ENCODE results near the gene ABCB8.
"Not testable (repeated sequence)": the region's sequence is repeated elsewhere in the genome, so short reads cannot be mapped to it uniquely, and the experiment has no call there.

Gene ABCB8

GRCh38 chr7:151035902-151036301 is 7.7 kb downstream of the ABCB8 start:
- no peak for DNase-seq

GRCh38 chr7:151038951-151039849 is 10.9 kb downstream of the ABCB8 start:
- peak; percentile 57 for DNase-seq

GRCh38 chr7:151039850-151040548 is 11.7 kb downstream of the ABCB8 start:
- no peak for DNase-seq

GRCh38 chr7:151040616-151041375 is 12.5 kb downstream of the ABCB8 start:
- DNase-seq = no peak

- not testable (repeated sequence) for DNase-seq
These were observed 15.2 kb downstream of the ABCB8 start for GRCh38 chr7:151043449-151043848.

- no peak for DNase-seq
These were observed 15.7 kb downstream of the ABCB8 start for GRCh38 chr7:151043959-151044358.

DNA sequence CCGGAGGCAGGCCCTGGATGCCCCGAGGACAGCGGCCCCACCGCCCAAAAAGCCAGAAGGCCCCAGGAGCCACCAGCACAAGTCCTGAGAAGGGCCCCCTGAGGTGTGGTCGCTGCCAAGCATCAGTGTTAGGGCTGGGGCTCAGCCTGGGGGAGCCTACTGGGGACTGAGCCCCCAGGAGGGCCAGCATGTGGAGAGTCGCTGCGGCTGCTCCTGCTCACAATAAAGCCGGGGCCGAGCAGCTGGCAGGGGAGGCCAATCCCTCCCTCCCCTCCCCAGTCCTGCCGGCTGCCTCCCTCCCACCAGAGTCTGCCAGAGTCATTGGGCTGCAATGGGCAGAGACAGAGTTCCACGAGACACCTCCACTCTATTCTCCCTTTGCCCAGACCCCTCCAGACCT is 17.0 kb downstream of the ABCB8 start:
- DNase-seq = no peak

DNA sequence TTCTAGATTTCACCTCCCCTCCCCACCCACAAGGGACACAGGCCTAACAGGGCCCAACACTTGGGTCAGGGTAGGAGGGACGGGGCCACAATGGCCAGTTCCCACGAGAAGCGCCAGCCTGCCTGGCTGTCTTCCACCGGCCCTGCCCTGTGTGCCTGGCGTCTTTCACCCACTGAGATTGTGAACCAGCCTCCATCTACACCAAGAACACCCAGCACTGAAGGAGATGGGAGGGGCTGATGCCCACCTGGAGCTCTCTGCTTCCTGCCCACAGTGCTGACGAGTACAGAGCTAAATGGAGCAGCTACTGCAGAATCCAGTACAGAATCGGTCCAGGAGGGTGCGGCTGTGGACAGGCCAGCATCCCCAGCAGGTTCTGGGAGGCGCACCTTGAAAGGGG is 17.7 kb downstream of the ABCB8 start:
- DNase-seq = no peak

GRCh38 chr7:151046603-151047573 is 18.6 kb downstream of the ABCB8 start:
- no peak for DNase-seq

- DNase-seq = no peak
These were observed 19.9 kb downstream of the ABCB8 start, which contains the start of gene ASIC3 for GRCh38 chr7:151047976-151048815. TSS of gene ASIC3 (plus strand) at chr7:151048531. CDS start at chr7:151048886, 355 bp downstream.

- DNase-seq = no peak
These were observed 20.7 kb downstream of the ABCB8 start for GRCh38 chr7:151048911-151049463.

DNA sequence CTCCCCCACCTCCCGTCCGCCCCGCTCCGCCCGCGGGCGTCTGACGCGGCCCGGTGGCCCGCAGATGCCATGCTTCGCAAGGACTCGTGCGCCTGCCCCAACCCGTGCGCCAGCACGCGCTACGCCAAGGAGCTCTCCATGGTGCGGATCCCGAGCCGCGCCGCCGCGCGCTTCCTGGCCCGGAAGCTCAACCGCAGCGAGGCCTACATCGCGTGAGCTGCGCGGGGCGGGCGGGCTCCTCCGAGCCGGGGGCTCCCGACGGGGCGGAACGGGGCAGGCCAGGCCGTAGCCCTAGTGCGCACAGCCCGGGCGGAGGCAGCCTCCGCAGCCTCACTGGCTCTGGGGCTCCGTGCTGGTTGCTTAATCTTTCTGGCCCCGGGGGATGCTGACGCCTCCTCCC is 22.9 kb downstream of the ABCB8 start:
- DNase-seq = peak; percentile 58

DNA sequence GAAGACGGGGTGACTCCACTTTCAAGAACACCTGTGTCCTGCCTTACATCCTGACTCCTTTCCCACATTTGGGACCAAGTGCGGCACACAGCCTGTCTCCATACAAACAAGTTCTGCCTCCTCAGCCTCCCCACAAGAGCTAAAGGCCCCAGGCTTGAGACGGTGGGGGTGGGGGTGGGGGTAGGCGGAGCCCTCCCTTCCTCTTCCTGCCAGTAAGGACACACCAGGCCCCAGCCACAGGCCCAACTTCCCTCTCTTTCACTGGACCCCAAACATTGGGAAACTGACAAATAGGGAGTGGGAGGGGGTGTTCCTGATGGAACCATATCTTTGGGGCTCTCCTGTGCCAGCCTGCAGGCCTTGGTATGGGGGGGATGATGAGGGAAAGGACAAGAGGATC is 24.8 kb downstream of the ABCB8 start:
- no peak for DNase-seq

DNA sequence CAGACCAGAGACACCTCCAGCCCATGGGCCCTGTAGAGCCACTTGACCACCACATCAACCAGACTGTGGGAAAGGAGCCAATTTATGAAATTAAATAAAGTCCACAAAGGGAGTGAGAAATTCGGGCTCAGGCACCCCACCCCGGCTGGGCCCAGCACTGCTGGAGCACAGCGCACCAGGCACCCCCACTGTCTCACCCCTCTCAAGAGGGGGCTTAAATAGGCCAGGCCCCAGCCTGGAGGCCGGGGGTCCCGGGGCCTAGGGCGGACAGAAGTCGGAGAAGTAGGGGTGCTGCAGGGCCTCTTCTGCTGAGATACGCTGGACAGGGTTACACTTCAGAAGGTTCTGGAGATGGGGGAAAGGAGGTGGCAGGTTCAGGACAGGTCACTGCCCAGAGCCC is 25.5 kb downstream of the ABCB8 start:
- no peak for DNase-seq

DNA sequence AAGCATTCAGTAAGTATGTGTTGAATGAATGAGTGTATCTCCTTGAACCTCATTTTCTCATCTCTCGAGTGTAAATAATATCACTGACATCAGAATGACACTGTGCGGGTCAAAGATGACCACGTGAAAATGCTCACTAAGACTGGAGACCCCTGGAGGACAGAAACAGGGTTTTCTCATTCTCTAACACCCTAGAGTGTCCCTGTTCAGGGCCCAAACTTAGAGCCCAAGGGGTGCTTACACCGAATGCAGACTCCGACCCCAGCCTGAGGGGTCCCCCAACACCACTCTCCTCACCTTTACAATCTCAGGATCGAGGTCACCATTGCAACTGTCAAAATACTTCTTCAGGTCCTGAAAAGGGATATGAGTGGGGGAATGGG is 28.0 kb downstream of the ABCB8 start:
- DNase-seq = no peak

DNA sequence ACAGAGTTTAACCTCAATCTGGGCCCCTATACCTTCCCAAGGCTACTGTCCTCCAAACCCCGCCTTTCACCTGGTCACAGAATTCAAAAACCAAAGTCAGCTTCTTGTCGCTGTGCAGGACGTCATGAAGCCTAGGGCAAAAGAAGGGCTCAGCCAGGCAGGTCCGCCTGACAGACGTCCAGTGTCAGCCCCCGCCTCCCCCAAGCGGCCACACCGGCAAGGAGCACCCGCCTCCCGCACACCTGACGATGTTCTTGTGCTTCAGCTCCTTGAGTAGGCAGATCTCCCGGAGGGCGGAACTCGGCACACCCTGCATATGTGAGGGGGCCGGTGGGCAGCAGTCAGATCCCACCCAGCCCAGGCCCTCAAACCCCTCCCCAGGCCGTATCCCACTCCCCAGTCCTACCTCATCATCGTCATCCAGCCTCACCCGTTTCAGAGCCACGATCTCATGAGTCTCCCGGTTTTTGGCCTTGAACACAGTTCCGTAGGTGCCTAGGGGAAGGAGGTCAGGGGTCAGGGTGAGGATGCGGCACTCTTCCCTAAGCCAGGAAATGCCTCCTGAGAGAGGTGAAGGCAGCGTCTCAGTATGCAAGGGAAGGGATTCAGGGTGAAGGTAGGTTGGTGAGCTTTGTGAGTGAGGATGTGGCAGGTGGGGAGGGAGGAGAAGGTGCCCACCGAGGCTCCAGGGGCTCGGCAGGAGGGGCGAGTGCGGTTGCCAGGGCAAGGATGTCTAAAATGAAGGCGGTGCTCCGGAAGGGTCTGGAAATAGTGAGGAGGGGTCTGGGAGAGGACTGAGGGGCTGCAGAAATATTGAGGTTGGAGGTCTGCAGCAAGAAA is 28.6 kb downstream of the ABCB8 start:
- DNase-seq = no peak

DNA sequence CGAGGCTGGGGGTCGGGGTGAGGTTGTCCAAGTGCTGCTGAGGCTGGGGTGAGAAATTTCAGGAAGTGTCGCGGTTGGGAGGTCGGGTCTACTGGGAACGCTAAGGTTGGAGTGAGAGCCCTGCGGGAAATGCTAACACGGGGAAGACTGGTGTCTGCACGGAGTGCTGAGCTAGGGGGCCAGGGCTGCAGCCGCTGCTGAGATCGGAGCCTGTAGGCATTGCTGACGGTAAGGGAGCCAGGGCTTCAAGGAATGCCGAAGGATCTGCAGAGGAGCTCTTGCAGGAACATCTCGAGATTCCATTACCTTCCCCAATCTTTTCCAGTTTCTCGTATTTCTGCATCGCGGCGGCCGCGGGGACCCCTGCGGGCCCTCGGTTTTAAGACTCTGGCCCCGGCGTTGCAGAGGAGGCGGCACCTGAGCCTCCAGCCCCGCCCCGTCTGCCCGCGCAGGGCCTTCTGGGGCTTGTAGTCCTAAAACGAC is 29.3 kb downstream of the ABCB8 start, which contains the start of gene CDK5:
Gene CDK5 (minus strand): TSS at position 392 of the 483 bp plus-strand sequence. CDS start 49 bp downstream, at position 343.
- no peak for DNase-seq

GRCh38 chr7:151057989-151058780 is 29.9 kb downstream of the ABCB8 start:
- DNase-seq = peak; percentile 95

All from stimulated activated CD4-positive, alpha-beta T cell treated with anti-CD3 and anti-CD28 coated beads, Interleukin-4, amount 100 ng/mL, for 1 hour (primary cell).